Measurements from ENCODE around the gene SLC26A1. TPM values are rescaled to one million over a fixed set of nuclear protein-coding genes. Genes with fewer than 3 reads are reported as not detected.

SLC26A1 gene
- polyA plus RNA-seq, 1 donor (not counting 4 experiments of a cell fraction or from before 2014, with no cell fraction given), result not detected

DNA sequence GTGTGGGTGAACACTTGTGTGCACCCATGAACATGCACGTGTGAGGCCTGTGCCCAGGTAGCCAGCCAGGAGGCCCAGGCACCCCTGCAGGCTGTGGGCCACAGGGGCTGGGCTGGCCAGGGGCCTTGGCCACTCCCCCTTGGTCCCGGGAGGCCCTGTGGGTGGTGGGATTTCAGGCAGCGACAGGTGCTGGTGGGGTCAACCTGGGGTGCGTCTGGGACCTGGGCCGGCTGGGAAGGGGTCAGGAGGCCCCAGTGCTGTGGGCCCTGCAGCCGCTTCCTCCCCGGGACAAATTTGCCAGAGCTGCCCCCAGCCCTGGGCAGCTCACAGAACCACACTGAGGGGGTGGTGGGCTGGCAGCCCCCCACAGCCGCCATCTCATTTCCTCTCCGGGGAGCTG lies 26.1 kb upstream of the SLC26A1 start:
- Histone ChIP-seq H3K9me1 (ENCODE audit: control insufficient read depth, extremely low read depth, insufficient read depth, low read length) (no peaks in the 10 kb centered on the region), H3K27me3 (ENCODE audit: control insufficient read depth, extremely low read depth, insufficient read depth, low read length) (no peaks in the 10 kb centered on the region), H3K4me3 (ENCODE audit: control insufficient read depth in 2 of 3, extremely low read depth in 1 of 3, insufficient read depth in 2 of 3, low read depth in 1 of 3, low read length in 3 of 3) (no peak overlapping the region), H3K9me3 (ENCODE audit: control insufficient read depth, low read depth, low read length) (no peaks in the 10 kb centered on the region), H4K20me1 (ENCODE audit: control insufficient read depth, extremely low read depth, insufficient read depth, low read length) (no peaks in the 10 kb centered on the region), H3K79me2 (ENCODE audit: control insufficient read depth, insufficient read depth, low read length) (no peaks in the 10 kb centered on the region), H3K36me3 (ENCODE audit: control insufficient read depth in 2 of 2, extremely low read depth in 1 of 2, insufficient read depth in 2 of 2, low read length in 2 of 2) (no peaks in the 10 kb centered on the region), H3K27ac (ENCODE audit: control insufficient read depth, insufficient read depth, low read length) (no peak overlapping the region), H3K9ac (ENCODE audit: control insufficient read depth, extremely low read depth, insufficient read depth, low read length) (no peak overlapping the region), H2AFZ (ENCODE audit: control insufficient read depth, low read length) (no peak overlapping the region), H3K4me2 (ENCODE audit: control insufficient read depth, extremely low read depth, insufficient read depth, low read depth, low read length) (no peak overlapping the region), H3K4me1 (ENCODE audit: control insufficient read depth, extremely low read depth, insufficient read depth, low read length) (no peaks in the 10 kb centered on the region)
- no peak for FAIRE-seq
- TF ChIP-seq, protein P1, sequence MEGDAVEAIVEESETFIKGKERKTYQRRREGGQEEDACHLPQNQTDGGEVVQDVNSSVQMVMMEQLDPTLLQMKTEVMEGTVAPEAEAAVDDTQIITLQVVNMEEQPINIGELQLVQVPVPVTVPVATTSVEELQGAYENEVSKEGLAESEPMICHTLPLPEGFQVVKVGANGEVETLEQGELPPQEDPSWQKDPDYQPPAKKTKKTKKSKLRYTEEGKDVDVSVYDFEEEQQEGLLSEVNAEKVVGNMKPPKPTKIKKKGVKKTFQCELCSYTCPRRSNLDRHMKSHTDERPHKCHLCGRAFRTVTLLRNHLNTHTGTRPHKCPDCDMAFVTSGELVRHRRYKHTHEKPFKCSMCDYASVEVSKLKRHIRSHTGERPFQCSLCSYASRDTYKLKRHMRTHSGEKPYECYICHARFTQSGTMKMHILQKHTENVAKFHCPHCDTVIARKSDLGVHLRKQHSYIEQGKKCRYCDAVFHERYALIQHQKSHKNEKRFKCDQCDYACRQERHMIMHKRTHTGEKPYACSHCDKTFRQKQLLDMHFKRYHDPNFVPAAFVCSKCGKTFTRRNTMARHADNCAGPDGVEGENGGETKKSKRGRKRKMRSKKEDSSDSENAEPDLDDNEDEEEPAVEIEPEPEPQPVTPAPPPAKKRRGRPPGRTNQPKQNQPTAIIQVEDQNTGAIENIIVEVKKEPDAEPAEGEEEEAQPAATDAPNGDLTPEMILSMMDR (optimal IDR thresholded peaks at IDR 0.05 in 1 of 3, IDR thresholded peaks at IDR 0.05 in 1 of 3, conservative IDR thresholded peaks at IDR 0.05 in 1 of 3; ENCODE audit: extremely low read depth in 1 of 3, insufficient read depth in 2 of 3, low read length in 3 of 3), result no peak
- dilution Hi-C loops (cut with MboI; ENCODE audit: extremely low pct_ligation_motif_present, low sequenced_read_pairs), result no loop called here
- DNase-seq (ENCODE audit: low read depth, low spot score), result no peak

DNA sequence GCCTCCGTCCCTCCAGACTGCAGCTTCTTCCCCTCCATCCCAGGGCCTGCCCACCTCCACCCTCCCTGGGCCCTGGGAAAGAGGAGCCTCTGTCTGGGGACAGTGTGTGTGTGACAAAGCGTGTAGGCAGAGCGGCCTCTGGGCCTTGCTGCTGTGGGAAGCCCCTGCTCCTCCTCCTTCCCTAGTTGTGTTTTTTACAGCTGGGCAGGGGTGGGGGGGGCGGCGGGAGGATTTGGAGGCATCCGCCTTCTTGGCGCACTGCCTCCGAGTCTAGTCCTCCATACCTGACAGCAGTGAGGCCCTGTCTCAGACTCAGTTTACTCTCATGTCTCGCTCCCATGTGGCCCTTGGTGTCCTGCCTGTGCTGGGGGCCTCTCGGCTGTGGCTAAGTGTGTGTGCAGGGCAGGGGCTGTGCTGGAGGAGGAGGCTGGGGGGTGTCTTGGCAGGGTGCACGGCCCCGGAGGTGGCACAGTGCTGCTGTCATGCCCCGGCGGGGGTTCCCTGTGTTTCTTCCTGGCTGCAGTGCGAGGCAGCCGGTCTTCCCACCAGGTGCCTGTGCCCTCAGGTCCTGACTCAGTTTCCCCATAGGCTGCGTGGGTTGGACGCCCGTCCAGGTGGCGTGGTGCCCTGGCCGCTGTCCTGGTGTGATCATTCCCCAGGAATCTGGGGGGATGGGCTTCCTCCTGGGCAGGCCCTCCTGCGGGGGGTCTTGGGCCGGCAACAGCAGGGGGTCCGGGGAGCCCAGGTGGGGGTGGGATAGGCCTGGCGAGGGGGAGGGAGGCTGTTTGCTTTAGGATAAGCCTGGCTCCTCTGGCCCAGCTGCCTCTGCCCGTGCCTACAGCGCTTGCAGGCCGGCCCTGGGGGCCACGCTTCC lies 25.2 kb upstream of the SLC26A1 start:
- no peak overlapping the region for H2AFZ ChIP-seq (ENCODE audit: control insufficient read depth, low read length)
- FAIRE-seq (no peak), DNase-seq (ENCODE audit: low read depth, low spot score) (no peak)
- H3K27ac ChIP-seq (ENCODE audit: control insufficient read depth, insufficient read depth, low read length), result no peak overlapping the region
- no peaks in the 10 kb centered on the region for H3K27me3 ChIP-seq (ENCODE audit: control insufficient read depth, extremely low read depth, insufficient read depth, low read length)
- no peak for TF ChIP-seq EZH2 (IDR thresholded peaks at IDR 0.05; ENCODE audit: low read length)
- TF ChIP-seq, protein P1 (optimal IDR thresholded peaks at IDR 0.05 in 1 of 3, IDR thresholded peaks at IDR 0.05 in 1 of 3, conservative IDR thresholded peaks at IDR 0.05 in 1 of 3; ENCODE audit: extremely low read depth in 1 of 3, insufficient read depth in 2 of 3, low read length in 3 of 3), result no peak
- dilution Hi-C loops (cut with MboI; ENCODE audit: extremely low pct_ligation_motif_present, low sequenced_read_pairs), result no loop called here
- H3K4me2 ChIP-seq (ENCODE audit: control insufficient read depth, extremely low read depth, insufficient read depth, low read depth, low read length), result no peak overlapping the region
- H3K9me3 ChIP-seq (ENCODE audit: control insufficient read depth, low read depth, low read length), result no peaks in the 10 kb centered on the region
- H4K20me1 ChIP-seq (ENCODE audit: control insufficient read depth, extremely low read depth, insufficient read depth, low read length), result no peaks in the 10 kb centered on the region
- H3K4me3 ChIP-seq (ENCODE audit: control insufficient read depth in 2 of 3, extremely low read depth in 1 of 3, insufficient read depth in 2 of 3, low read depth in 1 of 3, low read length in 3 of 3), result no peak overlapping the region
- H3K79me2 ChIP-seq (ENCODE audit: control insufficient read depth, insufficient read depth, low read length), result no peaks in the 10 kb centered on the region
- H3K9me1 ChIP-seq (ENCODE audit: control insufficient read depth, extremely low read depth, insufficient read depth, low read length), result no peaks in the 10 kb centered on the region
- no peaks in the 10 kb centered on the region for H3K36me3 ChIP-seq (ENCODE audit: control insufficient read depth in 2 of 2, extremely low read depth in 1 of 2, insufficient read depth in 2 of 2, low read length in 2 of 2)
- H3K4me1 ChIP-seq (ENCODE audit: control insufficient read depth, extremely low read depth, insufficient read depth, low read length), result no peaks in the 10 kb centered on the region
- H3K9ac ChIP-seq (ENCODE audit: control insufficient read depth, extremely low read depth, insufficient read depth, low read length), result no peak overlapping the region
